Measurements from ENCODE around the gene GMEB2.
"Not testable (repeated sequence)": the region's sequence is repeated elsewhere in the genome, so short reads cannot be mapped to it uniquely, and the experiment has no call there.

The GMEB2 gene

DNA sequence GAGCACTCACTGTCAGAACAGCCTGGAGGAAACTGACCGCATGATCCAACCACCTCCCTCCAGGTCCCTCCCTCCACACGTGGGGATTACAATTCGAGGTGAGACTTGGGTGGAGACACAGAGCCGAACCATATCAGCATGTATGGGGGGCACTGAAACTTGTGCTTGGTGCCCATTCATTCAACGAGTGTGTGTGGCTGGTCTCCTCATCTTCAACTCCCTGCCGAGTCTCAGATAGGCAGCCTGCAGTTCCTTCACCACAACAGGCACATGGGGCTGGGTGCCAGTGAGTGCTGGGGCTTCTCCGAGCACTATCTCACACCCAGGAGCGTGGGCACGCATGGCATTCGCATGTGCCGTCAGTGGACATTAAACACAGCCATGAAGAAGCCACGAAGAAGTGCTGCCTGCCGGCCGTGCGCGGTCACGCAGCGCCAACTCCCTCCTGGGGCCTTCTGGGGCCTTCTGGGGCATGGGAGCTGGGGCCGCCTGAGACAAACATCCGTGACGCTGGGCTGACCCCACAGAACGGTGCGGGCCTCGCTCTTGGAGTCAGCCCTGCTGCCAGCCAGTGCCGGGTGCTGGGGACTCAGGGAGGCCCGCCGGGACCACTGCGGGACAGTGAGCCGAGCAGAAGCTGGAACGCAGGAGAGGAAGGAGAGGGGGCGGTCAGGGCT, 30.5 kb upstream of the GMEB2 start:
- DNase-seq: no peak

DNA sequence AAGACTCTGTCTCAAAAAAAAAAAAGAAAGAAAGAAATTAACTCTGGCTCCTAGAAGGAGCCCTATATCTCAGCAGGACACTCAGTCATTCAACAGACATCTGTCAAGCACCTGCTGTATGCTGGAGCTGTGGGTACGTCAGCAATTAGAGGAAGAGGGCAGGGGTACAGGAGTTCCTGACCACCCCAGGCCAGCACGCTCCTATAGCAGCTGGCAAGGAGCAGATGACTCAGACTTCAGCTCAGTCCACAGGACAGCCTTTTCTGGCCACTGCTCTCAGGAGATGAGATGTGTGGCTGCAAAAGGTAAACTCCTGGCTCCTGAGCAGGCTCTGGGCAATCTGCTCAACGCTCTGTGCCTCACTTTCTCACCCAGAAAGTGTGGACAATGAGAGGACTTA, 29.6 kb upstream of the GMEB2 start:
- no peak for DNase-seq

DNA sequence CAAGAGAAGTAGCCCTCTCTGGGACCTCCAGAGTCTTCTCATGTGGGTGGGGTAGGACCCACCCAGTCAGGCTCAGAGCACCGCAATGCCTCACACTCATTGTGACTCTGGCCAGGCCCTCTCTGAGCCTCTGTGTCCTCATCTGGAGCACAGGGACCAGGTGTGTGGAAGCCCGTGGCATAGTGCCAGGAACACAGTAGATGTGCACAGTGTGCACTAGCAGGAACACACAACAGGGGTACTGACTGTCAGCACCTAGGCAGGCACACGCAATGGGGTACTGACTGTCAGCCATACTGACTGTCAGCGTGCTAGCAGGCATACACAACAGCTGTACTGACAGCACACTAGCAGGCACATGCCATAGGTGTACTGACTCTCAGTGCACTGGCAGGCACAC, 28.3 kb upstream of the GMEB2 start:
- DNase-seq: no peak

DNA sequence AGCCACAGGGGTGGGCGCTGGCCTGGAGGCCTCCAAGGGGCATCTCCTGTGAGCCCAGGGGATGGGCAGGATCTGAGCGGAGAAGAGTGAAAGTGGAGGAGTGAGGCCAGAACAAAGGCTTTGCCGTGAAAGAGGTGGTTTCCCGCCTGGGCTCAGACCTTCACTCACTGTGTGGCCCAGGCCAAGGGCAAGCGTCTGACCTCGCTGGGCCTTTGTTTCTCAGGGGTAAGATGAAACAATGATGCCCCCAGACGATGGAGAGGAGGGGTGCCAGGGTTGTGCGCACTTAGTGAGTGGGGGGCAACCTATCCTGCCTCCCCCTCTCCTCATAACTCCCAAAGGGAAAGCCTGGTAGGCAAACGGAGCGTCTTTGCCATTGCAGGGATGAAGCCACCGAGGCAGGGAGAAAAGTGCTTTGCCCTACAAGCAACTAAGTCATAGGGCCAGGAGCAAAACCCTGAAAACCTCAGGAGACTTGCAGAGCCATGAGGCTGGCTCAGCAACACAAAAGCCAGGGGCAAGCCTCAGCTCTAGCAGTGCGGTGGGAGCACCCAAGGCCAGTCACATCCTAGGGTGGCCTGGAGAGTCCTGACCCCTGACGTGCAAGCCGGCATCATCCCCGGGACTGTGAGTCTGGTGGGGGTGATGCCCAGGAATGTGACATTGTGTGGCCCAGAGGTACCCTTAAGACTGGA, 27.2 kb upstream of the GMEB2 start:
- no peak for DNase-seq

DNA sequence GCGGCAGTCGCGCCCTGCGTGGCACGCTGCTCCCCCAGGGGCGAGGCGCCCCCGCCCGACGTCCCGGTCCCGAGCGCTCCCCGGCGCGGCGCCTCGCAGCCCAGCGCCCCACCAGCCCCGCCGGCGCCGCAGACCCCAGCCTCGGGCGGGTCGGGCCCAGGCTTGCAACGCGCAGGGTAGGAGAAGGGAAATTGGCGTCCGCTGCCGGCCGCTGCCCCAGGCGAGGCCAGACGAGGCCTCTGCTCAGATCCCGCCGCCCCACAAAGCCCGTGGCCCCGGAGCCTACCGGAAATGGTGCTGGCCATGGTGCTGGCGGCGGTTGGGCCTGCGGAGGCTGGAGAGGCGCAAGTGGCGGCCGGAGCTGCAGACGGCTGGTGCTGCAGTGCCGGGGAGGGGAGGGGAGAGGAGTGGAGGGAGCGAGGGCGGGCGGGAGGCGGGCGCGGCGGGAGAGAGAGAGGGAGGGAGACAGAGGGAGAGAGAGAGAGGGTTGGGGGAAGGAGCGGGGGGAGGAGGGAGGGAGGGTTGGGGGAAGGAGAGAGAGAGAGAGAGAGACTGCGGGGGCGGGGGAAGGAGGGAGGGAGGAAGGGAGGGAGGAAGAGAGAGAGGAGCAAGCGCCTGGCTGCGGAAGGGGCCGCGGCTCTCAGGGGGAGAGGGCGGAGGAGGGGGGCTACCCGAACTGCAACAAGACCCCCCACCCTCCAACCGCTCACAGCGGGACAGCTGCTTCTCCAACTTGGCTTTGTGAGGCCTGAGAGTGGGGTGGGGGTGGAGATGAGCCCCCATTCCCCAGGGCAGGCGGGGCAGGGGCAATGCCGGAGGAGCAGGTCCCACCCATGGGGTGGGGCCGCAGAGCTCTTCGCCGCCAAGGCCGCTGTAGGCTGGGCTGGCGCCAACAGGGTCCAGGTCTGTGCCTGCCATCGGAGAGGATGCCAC, 26.4 kb upstream of the GMEB2 start, which contains the start of gene STMN3:
STMN3 (minus strand) TSS at position 384 of the 933 bp plus-strand sequence; CDS start at position 305, 79 bp downstream.
- DNase-seq: peak; percentile 87

DNA sequence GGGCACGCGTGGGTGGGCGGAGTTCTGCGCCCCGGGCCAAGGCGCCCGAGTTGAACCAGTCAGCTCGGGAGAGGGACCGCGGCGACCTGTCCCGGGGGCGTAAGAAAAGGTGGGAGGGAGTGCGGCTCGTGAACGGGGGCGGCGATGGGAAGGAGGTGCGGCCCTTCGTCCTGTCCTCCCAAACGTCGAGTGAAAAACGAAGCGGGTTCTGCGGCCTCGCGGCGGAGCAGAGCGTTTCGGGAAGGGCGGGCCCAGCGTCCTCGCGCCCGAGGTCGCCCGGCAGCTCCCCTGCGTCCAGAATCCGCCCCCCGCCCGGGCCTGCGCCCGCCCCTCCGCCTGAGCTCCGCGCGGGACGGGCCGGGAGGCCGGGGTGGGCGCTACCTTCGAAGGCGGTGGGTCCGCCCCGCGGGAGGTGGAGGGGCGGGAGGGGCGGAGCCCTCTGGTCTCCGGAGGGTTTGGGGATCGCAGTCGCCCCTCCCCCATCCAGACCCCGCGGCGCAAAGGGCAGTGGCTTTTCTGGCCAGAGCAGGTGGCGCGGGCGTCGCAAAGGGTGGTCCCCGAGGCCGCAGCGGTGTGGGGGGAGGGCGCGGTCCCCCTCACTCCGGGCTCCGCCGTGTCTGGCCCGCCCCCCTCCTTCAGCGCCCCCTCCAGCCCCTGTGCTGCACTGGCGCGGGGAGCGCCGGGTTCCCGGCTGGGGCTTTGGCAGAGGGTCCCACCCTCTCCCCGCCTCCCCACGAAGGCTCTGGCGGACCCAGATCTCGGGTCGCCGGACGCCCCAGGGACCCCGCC, 25.5 kb upstream of the GMEB2 start:
- DNase-seq: no peak

DNA sequence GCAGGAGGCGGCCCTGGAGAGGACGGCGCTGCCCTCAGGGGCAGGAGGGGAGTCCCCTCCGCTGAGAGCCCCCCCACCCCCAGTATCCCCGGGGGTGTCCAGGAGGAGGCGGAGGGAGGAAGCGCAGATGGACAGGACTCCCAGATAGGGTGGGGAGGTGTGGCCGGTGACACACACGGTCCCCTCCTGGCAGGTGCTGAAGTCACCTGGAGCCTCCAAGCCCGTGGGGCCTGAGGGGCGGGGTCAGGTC, 25.0 kb upstream of the GMEB2 start:
- DNase-seq: no peak

DNA sequence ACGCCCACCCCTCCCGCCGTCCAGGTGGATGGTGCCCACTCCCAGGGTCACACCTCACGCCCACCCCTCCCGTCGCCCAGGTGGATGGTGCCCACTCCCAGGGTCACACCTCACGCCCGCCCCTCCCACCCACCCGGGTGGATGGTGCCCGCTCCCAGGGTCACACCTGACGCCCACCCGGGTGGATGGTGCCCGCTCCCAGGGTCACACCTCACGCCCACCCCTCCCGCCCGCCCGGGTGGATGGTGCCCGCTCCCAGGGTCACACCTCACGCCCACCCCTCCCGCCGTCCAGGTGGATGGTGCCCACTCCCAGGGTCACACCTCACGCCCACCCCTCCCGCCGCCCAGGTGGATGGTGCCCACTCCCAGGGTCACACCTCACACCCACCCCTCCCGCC, 23.6 kb upstream of the GMEB2 start:
- DNase-seq: not testable (repeated sequence)

DNA sequence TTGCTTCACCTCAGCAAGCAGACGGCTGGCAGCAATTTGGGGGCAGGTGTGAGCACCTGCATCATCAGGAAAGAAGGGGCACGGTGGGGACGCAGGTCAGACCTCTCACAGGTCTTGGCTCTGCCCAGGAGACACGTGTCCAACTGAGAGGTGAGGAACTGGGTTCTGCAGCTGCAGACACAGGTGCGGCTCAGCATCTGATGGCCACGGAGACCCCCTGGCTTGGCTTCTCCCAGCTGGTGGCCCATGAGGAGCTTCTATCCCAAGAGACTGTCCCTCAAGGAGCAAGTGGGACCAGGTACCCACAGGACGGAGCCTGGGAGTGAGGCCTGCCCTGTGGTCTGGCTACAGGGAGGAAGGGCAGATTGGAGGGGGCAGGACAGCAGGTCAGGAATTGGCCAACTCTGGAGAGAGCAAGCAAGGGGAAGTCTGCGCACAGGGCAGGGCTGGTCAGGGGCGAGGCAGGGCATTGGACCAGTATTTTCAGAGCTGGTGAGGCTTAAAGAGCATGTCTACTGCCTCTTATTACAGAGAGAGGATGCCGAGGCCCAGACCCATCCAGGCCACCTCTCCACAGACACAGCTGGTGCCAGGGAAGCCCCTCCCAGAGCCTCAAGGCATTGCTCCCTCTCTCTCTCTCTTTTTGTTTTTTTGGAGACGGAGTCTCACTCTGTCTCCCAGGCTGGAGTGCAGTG, 22.1 kb upstream of the GMEB2 start:
- no peak for DNase-seq

DNA sequence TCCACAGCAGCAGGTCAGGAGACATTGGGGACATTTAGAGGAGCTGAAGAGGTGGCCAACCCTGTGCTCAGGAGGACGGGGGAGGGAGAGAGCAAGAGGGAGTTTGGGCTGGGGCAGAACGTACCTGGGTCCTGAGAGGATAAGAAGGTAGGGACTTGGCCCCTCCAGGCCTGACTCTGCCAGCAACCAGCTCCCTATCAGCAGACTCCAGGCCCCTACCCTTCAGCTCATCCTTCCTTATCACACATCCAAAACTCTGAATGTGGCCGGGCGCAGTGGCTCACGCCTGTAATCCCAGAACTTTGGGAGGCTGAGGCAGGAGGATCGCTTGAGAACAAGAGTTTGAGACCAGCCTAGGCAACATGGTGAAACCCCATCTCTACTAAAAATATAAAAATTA, 21.3 kb upstream of the GMEB2 start:
- DNase-seq: no peak

DNA sequence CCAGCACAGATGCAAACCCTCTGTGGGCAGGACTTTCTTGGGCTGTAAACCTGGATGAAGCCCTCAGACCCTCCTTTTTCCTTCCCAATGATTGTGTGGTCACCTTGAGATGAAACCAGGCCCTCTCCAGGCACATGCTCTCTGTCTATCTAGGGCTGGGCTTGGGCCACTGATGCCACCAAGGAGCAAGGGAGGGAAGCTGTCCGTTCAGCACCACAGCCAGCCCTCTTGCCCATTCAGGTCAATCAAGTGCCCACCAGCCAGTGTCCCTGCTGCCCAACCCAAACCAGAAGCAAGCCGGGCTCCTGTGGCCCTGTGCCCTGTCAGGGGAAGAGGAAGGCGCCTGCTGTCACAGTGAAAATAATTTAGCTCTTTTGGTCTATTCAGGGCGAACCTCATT, 18.3 kb upstream of the GMEB2 start:
- no peak for DNase-seq

DNA sequence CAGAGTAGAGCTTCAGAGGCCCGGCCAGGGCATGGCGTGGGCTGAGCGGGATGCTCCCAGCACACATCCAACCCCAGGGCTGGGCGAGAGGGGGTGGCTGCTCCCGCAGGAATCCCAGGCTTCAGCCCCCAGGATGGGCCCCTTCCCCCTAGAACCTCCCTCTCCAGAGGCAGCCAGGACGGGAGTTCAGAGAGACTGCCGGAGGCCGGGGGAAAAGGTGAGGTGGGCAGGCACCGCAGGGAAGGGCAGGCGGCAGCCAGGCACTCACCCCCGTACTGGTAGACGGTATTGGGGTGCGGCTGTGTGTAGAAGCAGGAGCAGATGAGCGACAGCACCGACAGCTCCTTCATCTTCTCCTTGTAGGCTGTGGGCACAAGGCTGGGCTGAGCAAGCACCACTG, 17.0 kb upstream of the GMEB2 start:
- DNase-seq: no peak

DNA sequence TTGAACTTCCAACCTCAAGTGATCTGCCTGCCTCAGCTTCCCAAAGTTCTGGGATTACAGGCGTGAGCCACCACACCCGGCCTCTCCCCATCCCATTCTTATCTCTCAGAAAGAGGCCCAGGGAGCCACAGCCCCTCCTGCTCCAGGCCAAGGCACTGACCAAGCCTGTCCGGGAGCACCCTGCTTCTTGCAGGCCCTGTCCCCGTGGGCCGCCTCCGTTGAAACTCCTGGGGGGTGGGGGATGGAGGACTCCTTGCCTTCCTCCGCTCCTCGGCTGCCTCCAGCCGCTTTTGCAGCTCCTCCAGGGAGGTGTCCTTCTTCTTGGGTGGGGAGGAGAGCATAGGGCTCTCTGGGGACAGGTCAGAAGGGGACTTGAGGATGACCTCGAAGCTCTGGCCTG, 16.6 kb upstream of the GMEB2 start:
- DNase-seq: no peak

DNA sequence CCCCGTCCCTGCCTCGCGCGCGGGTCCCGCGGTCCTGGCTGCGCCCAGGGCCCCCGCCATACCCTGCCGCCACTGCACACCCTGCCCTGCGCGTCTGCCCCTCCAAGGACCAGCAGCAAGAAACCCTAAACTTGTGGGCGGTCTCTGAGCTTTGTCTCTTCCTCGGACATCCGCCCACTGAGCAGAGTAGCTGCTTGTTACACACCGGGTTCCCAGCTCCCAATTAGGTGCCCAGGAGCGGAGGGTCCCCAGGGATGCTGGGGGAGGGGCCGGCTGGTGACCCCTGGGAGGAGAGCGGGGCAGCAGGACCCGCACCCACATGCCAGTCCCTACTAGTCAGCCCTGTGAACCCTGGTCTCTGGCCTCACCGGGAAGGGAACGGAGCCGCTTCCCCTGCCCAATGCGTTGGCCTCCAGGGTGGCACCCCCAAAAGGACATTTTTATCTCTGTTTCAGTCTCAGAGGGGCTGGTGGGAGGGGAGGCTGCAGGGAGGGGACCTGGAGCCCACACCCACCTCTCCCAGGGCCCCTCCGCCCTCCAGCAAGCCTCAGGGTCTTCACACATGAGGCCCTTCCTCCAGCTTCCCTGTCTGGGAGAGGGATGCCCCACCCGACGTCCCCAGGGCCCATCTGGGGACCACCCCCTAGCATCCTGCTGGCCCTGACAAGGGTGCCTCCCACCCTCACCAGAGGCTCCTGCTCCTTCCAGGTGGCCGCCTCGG, 15.8 kb upstream of the GMEB2 start:
- DNase-seq: no peak

DNA sequence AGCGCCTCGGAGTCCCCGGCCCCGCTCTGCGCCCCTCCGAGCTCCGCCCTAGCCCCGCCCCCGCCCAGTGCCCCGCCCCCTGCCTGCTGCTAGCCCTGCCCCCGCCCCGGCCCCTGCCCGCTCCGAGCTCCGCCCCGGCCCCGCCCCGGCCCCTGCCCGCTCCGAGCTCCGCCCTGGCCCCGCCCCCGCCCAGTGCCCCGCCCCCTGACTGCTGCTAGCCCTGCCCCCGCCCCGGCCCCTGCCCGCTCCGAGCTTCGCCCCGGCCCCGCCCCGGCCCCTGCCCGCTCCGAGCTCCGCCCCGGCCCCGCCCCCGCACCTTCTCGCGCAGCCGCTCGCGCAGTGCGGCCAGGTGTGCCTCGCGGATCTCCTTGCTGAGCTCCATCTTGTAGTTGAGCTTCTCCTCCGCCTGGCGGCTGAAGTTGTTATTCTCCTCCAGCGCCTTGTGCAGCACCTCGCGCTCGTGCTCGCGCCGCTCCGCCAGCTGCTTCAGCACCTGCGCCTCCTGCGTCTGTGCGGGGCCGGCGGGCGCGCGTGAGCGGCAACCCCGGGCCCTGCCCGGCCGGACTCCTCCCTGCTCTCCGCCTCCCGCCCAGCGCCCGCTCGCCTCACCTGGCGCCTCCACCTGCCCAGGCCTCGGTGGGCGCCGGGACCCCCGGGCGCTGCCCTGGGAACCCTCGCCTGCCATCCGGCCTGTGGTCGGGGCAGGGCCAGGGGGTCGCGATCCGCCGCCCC, 15.1 kb upstream of the GMEB2 start:
- peak; percentile 68 for DNase-seq

DNA sequence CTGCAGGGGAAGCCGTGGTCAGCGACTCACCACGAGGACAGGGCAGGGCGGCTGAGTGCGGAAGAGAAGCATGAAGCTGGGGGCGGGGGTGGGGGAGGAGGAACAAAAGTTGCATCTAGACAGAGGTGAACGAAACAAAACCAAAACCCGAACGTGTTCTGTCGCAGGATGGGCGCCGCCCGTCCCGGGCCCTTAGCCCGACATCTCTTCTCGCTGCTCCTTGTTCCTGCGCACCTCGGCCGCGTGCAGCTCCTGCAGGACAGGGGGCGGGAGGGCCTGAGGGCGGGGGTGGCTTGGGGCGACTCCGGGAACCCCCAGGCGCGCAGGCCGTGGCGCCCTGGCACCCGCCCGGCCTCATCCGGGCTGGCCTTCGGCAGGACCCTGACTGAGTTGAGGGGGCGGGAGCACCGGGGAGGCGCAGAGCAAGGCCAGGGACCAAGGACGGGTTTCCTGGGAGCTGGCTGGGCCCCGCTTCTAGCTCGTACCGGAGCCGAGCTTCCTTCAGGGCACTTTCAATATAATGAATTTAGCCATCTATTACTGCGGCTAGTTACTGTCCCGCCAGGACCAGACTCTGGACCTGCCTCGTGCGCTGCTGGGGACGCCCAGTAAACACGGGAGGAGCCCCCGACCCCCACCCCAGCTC, 14.4 kb upstream of the GMEB2 start:
- no peak for DNase-seq

DNA sequence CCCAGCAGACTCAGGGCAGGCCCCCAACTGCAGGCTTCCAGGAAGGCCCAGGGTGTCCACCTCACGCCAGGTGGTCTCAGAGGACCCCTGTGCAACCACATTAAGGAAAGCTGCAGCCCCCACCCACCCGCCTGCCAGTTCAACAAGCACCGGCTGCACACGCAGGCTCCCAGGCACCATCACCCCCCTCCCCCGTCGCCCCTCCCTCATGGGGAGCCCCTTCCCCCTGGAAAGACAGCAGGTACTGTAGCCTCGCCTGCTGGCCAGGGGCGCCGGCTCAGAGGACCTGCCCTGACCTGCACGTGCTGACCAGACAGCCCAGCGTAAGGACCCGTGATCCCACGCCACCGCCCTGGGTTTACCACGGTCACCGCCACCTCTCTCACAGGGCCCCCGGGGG, 13.8 kb upstream of the GMEB2 start:
- not testable (repeated sequence) for DNase-seq

DNA sequence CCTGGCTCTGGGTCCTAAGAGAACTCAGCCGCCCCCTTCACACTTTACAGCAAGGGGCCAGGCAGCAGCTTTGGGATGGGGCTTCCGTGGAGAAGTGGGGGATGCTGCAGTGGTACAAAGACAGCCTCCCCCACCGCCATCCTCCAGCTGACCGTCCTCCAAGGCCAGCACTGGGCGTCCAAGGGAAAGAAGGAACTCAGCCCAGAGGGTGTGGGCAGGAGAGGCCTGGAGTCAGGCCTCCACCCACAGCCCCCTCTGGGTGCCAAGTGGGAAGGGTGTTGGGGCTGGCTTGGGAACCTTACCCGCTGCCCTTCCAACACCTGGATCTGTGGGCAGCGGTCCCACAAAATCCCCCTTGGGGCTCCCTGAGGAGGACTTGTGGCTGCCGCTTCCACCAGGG, 13.2 kb upstream of the GMEB2 start:
- DNase-seq: no peak

DNA sequence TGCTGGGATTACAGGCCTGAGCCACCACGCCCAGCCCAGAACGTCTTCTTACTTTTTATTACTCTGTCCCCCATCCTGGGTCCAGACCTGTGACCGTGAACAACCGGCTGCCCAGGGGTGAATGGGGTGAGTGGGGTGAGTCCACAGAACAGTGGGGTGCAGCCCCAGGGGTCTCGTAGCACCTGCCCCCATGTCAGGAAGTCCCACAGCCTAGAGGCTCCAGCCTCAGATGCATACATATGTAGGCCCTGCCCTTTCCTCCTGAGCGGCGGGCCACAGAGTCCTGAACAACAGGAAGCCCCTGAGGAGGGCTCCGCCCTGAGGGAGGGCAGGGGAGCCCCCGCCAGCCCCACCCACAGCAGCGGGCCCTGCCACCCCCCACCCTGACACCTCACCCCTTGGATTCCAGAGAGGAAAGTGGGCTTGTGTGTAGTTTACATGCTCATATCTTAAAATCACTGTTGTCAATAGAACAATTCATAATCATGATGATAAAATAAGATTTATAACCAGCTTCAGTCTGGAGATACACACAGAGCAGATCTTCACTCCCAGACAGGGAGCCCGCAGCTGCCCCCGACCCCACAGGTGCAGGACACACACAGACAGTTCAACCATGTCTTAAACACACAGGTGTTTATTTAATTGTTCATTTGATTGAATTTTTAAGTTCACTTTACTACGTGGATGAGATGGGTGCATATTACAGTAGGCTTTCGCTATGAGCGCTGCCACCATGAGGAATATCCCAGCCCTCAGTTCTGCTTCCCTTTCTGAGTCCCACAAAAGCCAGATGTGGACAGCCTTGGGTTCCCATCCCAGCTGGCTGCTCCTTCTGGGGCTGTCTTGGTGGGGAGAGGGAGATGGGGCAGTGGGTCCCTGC, 12.4 kb upstream of the GMEB2 start:
- no peak for DNase-seq
